Caco-2 (cell line): ENCODE results near the gene PRAC2. TPM values are rescaled to one million over a fixed set of nuclear protein-coding genes. Genes with fewer than 3 reads are reported as not detected.

ENCODE experiments used
- BruUV-seq: library from RNA; stranded (reverse); fragments of 400-500 nt; replicated peaks from 2 replicates; lab custom pipeline; 2021; lab: Mats Ljungman, UMichigan
- CTCF ChIA-PET: fragments of 300-600 bp; sonication (Branson Sonifier 250); formaldehyde crosslinking; loops from one replicate; lab custom pipeline; 2022; ENCODE audit warnings: antibody characterized with exemption; lab: Charles Lee
- POLR2A ChIA-PET: fragments of 300-600 bp; sonication (Branson Sonifier 250); formaldehyde crosslinking; loops from one replicate; lab custom pipeline; 2022; ENCODE audit warnings: antibody characterized with exemption; lab: Charles Lee
- DNase-seq, 2 experiments: peaks; one replicate each; pipeline versions ENCODE4 v3.0.0 to v3.0.0-alpha.2; 2020 to 2022
- H3K27me3 ChIP-seq: replicated peaks from 2 replicates; pipeline ENCODE4 v1.6.0; 2011; ENCODE audit warnings: low read length; ENCODE audit not compliant: control insufficient read depth, insufficient read depth
- H3K36me3 ChIP-seq: 2 replicates; pipeline ENCODE4 v1.5.1; 2011; ENCODE audit warnings: low read length; ENCODE audit not compliant: control insufficient read depth, insufficient read depth
- H3K4me1 ChIP-seq: fragments of 250-450 bp; sonication (Bioruptor Pico); 2 replicates; pipeline ENCODE4 v1.5.1; 2020; ENCODE audit warnings: mild to moderate bottlenecking
- H3K4me3 ChIP-seq: 2 replicates; pipeline ENCODE4 v1.5.1; 2011; ENCODE audit warnings: low read depth, mild to moderate bottlenecking, control low read depth, low read length
- H3K9me3 ChIP-seq: fragments of 250-450 bp; sonication (Bioruptor Pico); 2 replicates; pipeline ENCODE4 v1.5.1; 2020; ENCODE audit warnings: mild to moderate bottlenecking, moderate library complexity
- H3K27ac Mint-ChIP-seq: one replicate; pipeline ENCODE4 v1.8.0; 2022; ENCODE audit warnings: mixed read lengths; ENCODE audit not compliant: unreplicated experiment
- H3K27me3 Mint-ChIP-seq: one replicate; pipeline ENCODE4 v1.8.0; 2022; ENCODE audit warnings: mixed read lengths; ENCODE audit not compliant: insufficient read depth, unreplicated experiment
- H3K36me3 Mint-ChIP-seq: one replicate; pipeline ENCODE4 v1.8.0; 2022; ENCODE audit warnings: mild to moderate bottlenecking, mixed read lengths; ENCODE audit not compliant: insufficient read depth, unreplicated experiment
- H3K4me1 Mint-ChIP-seq: one replicate; pipeline ENCODE4 v1.8.0; 2022; ENCODE audit warnings: low read depth, mixed read lengths; ENCODE audit not compliant: unreplicated experiment
- H3K4me3 Mint-ChIP-seq: one replicate; pipeline ENCODE4 v1.8.0; 2022; ENCODE audit warnings: mild to moderate bottlenecking, moderate library complexity, mixed read lengths; ENCODE audit not compliant: unreplicated experiment
- H3K9me3 Mint-ChIP-seq: one replicate; pipeline ENCODE4 v1.8.0; 2022; ENCODE audit warnings: mixed read lengths; ENCODE audit not compliant: unreplicated experiment
- intact Hi-C: fragments of 100-400 bp; cut with micrococcal nuclease; formaldehyde crosslinking; loops from one replicate; pipeline ENCODE4 v1.10.0; 2022; ENCODE audit not compliant: unreplicated experiment
- total RNA-seq: library from RNA; stranded (reverse); gene quantifications from 2 replicates; pipeline ENCODE4 v1.2.3, GENCODE V29; 2022
- TF ChIP-seq, protein P1 (sequence below), 2 experiments: fragments of 200-600 bp in 1 of 2; IDR thresholded peaks; 1 replicate in 1 of 2; 2 replicates in 1 of 2; pipeline versions ENCODE4 v1.5.1 to v1.8.0; 2011 to 2022; ENCODE audit warnings: antibody characterized with exemption in 1 of 2, control low read depth in 1 of 2, inconsistent platforms in 1 of 2, low read depth in 1 of 2, low read length in 1 of 2, mild to moderate bottlenecking in 1 of 2, moderate library complexity in 1 of 2; ENCODE audit not compliant: insufficient read depth in 1 of 2, severe bottlenecking in 1 of 2, unreplicated experiment in 1 of 2

PRAC2 gene
- total RNA-seq, 1 experiment from 2014 or later, result not detected

DNA sequence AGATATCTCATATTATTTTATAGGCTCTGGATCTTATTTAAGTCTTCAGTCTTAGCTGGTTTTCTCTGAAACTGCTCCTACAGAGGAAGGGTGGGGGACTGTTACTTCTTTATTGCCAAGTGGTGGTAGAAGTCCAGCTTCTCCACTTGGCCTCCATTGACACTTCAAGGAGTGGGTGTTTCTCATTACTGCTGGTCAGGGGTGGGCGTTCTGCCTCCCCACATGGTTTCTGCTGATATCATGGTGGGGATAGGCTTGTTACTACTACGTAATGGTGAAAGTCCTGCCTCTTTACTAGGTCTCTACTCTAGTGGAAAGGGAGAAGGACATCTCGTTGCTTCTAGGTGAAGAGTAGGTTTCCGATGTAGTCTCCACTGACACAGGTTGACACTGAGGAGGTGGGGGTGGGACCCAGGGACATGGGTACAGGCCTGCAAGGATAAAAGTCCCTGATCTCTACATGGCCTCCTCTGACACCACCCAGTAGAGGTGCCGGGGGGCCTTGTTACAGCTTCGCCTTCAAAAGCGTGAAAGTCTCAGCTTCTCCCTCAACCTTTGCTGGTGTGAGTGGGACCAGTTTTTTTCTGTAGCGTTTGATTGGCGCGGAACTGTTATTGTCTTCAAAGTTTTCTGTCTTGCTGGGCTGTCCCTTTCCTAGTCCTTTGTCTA lies 21.0 kb upstream of the PRAC2 start:
- H3K9me3 ChIP-seq, result no peaks in the 10 kb centered on the region
- ChIA-PET POLR2A (interaction anchor here (0.5 kb wide), 1 partner anchor 104 kb away, joined by 3 read pairs; no protein-coding TSS in a partner anchor), CTCF (interaction anchor here (0.6 kb wide), 1 partner anchor 77 kb away, joined by 4 read pairs; no protein-coding TSS in a partner anchor)
- Mint-ChIP-seq H3K27ac (no peak overlapping the region), H3K4me1 (no peaks in the 10 kb centered on the region), H3K4me3 (no peak overlapping the region), H3K27me3 (peaks cover 29% of the 10 kb centered on the region), H3K36me3 (no peaks in the 10 kb centered on the region), H3K9me3 (no peaks in the 10 kb centered on the region)
- H3K4me1 ChIP-seq, result no peaks in the 10 kb centered on the region
- BruUV-seq, result no TSS peak
- H3K27me3 ChIP-seq, result peaks cover 2% of the 10 kb centered on the region; the same call in 1 of the 2 replicates
- TF ChIP-seq, protein P1, sequence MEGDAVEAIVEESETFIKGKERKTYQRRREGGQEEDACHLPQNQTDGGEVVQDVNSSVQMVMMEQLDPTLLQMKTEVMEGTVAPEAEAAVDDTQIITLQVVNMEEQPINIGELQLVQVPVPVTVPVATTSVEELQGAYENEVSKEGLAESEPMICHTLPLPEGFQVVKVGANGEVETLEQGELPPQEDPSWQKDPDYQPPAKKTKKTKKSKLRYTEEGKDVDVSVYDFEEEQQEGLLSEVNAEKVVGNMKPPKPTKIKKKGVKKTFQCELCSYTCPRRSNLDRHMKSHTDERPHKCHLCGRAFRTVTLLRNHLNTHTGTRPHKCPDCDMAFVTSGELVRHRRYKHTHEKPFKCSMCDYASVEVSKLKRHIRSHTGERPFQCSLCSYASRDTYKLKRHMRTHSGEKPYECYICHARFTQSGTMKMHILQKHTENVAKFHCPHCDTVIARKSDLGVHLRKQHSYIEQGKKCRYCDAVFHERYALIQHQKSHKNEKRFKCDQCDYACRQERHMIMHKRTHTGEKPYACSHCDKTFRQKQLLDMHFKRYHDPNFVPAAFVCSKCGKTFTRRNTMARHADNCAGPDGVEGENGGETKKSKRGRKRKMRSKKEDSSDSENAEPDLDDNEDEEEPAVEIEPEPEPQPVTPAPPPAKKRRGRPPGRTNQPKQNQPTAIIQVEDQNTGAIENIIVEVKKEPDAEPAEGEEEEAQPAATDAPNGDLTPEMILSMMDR (IDR thresholded peaks at IDR 0.05; ENCODE audit: insufficient read depth in 1 of 2, low read depth in 1 of 2, low read length in 1 of 2, severe bottlenecking in 1 of 2, unreplicated experiment in 1 of 2), result no peak
- peak in 1 of 2 experiments; percentile 26 for DNase-seq
- H3K36me3 ChIP-seq, result no peaks in the 10 kb centered on the region
- intact Hi-C loops, result no loop called here
- H3K4me3 ChIP-seq, result no peak overlapping the region

DNA sequence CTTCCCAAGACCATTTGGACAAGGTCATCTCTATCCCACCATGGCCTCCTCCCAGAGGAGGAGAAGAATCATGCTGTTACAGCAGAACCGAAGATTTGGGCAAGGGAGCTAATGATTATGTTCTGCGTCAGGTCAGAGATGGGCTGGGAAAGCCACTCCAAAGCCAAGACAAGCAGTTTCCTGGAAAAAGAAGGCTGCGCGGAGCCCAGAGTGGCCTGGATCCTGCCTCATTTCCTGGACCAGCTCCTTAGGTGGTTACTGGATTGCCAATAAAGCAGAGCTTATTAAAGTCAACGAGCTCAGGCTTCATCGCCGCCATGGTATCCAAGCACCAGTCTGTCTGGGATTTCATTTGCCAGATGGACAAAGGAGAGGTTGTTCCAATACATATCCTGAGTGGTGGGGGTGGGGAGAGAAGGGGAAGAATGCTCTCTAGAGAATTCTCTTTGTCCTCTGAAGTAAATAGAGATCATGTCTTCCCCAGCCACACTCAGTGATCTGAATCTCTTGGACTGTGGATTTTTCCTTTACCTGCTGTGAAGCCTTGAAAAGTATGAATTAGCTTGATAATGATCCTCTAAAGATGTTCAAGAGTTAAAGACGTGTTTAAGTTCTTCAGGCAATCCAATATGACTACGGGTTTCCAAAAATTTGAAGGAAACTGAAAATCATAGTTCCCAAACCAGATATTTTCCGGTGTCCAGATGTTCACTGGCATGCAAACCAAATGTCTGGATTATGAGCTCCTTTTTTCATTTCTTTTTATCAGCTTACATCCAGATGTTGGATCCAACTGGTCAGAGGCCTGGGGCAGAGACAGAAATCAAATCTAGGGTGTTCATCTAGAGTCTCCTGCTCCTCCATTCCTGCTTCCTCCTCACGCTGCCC lies 18.4 kb upstream of the PRAC2 start:
- Mint-ChIP-seq H3K27ac (no peak overlapping the region), H3K4me1 (no peaks in the 10 kb centered on the region), H3K9me3 (no peaks in the 10 kb centered on the region), H3K4me3 (no peak overlapping the region), H3K27me3 (peaks cover 36% of the 10 kb centered on the region), H3K36me3 (no peaks in the 10 kb centered on the region)
- Histone ChIP-seq H3K36me3 (no peaks in the 10 kb centered on the region), H3K27me3 (peaks cover 5% of the 10 kb centered on the region; the same call in 1 of the 2 replicates), H3K4me1 (no peaks in the 10 kb centered on the region), H3K4me3 (no peak overlapping the region), H3K9me3 (no peaks in the 10 kb centered on the region)
- ChIA-PET POLR2A (no interaction called here), CTCF (interaction anchor here (0.5 to 2.3 kb wide), 11 partner anchors 11 to 1441 kb away, joined by 3 to 15 read pairs (median 3); no protein-coding TSS in a partner anchor)
- intact Hi-C loops, result no loop called here
- BruUV-seq, result no TSS peak
- DNase-seq, result peak in 1 of 2 experiments; percentile 34
- TF ChIP-seq, protein P1 (IDR thresholded peaks at IDR 0.05; ENCODE audit: insufficient read depth in 1 of 2, low read depth in 1 of 2, low read length in 1 of 2, severe bottlenecking in 1 of 2, unreplicated experiment in 1 of 2), result no peak

DNA sequence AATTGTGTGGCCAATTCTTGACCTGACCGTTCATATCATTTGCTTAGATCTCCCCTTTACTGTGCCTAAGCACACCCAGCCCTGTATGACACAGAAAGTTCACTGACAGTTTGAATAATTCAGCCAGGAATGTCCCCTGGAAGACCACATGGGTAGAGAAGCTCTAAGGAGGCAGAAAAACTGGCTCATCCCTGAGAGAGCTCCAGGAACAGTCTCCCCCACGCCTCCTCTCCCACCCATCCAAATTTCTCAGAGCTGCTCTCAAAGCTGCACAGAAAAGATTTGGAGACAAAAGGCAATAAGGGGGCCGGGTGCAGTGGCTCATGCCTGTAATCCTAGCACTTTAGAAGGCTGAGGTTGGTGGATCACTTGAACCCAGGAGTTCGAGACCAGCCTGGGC lies 11.9 kb upstream of the PRAC2 start:
- peaks cover 13% of the 10 kb centered on the region for H3K27me3 Mint-ChIP-seq
- 0 out of 2 replicates have a peak, but pooled peaks cover 3% of the 10 kb centered on the region for H3K27me3 ChIP-seq

More for the DNA sequence above, 11.9 kb upstream of the PRAC2 start:
- intact Hi-C loops, result no loop called here
- Mint-ChIP-seq H3K27ac (no peak overlapping the region), H3K9me3 (no peaks in the 10 kb centered on the region), H3K36me3 (no peaks in the 10 kb centered on the region), H3K4me1 (no peaks in the 10 kb centered on the region), H3K4me3 (no peak overlapping the region)
- no peak for DNase-seq
- POLR2A ChIA-PET, result interaction anchor here (0.7 kb wide), 1 partner anchor 796 kb away, joined by 3 read pairs; no protein-coding TSS in a partner anchor
- no peak overlapping the region for H3K4me3 ChIP-seq
- no TSS peak for BruUV-seq
- TF ChIP-seq, protein P1 (IDR thresholded peaks at IDR 0.05; ENCODE audit: insufficient read depth in 1 of 2, low read depth in 1 of 2, low read length in 1 of 2, severe bottlenecking in 1 of 2, unreplicated experiment in 1 of 2), result no peak
- no peaks in the 10 kb centered on the region for H3K9me3 ChIP-seq
- peaks cover 4% of the 10 kb centered on the region for H3K4me1 ChIP-seq
- CTCF ChIA-PET, result interaction anchor here (0.8 to 2.3 kb wide), 2 partner anchors 33 to 168 kb away, joined by 4 to 6 read pairs; no protein-coding TSS in a partner anchor
- H3K36me3 ChIP-seq, result no peaks in the 10 kb centered on the region
